Panc1 (cell line): ENCODE results near the gene FOXO1.

ENCODE experiments used
- CTCF ChIP-seq: fragments of 450-650 bp; IDR thresholded peaks from 2 replicates; pipeline ENCODE4 v1.5.1; 2017; ENCODE audit warnings: mild to moderate bottlenecking
- REST ChIP-seq, 2 experiments: IDR thresholded peaks; 2 replicates each; pipeline ENCODE4 v1.6.1; 2011 to 2012; ENCODE audit warnings: low read depth in 2 of 2, control low read depth in 1 of 2, low read length in 1 of 2, mild to moderate bottlenecking in 1 of 2, moderate library complexity in 1 of 2; ENCODE audit not compliant: insufficient read depth in 1 of 2
- TCF7L2 ChIP-seq: IDR thresholded peaks from 2 replicates; pipeline ENCODE4 v1.6.1; 2011; ENCODE audit warnings: mild to moderate bottlenecking, low read depth, low read length, inconsistent platforms

- TF ChIP-seq CTCF: no peak
- TF ChIP-seq REST (IDR thresholded peaks at IDR 0.05; ENCODE audit: insufficient read depth in 1 of 2, low read depth in 2 of 2, low read length in 1 of 2): no peak
- no peak for TF ChIP-seq TCF7L2
Measured at GRCh38 chr13:40517486-40518480, 148.7 kb downstream of the FOXO1 start.
